HG03439 (cell line): ENCODE data around the gene TBC1D25.
"Not testable (repeated sequence)": the region's sequence is repeated elsewhere in the genome, so short reads cannot be mapped to it uniquely, and the experiment has no call there.

Experiments used
- ATAC-seq: cut with Tn5 transposase; IDR thresholded peaks from one replicate; pipeline ENCODE4 v1.9.1; 2021; ENCODE audit warnings: mild to moderate bottlenecking, moderate library complexity; ENCODE audit not compliant: unreplicated experiment

TBC1D25 gene

GRCh38 chrX:48514868-48515460 lies 24.6 kb upstream of the TBC1D25 start:
- ATAC-seq = no peak

- ATAC-seq = no peak
These were observed 23.7 kb upstream of the TBC1D25 start for GRCh38 chrX:48515842-48516241.

- ATAC-seq = no peak
These were observed 23.2 kb upstream of the TBC1D25 start for GRCh38 chrX:48516285-48516684.

GRCh38 chrX:48516987-48517386 lies 22.5 kb upstream of the TBC1D25 start:
- no peak for ATAC-seq

GRCh38 chrX:48519481-48519880 lies 20.0 kb upstream of the TBC1D25 start:
- ATAC-seq = not testable (repeated sequence)

GRCh38 chrX:48520455-48520854 lies 19.1 kb upstream of the TBC1D25 start:
- ATAC-seq = no peak

- no peak for ATAC-seq
These were observed 18.6 kb upstream of the TBC1D25 start for GRCh38 chrX:48520976-48521352.

GRCh38 chrX:48521353-48522243 lies 17.9 kb upstream of the TBC1D25 start, which contains the start of gene EBP:
EBP (plus strand) TSS chrX:48521808; CDS start chrX:48523772, 1,964 bp downstream.
- ATAC-seq = peak; percentile 97

GRCh38 chrX:48522291-48522690 lies 17.2 kb upstream of the TBC1D25 start:
- no peak for ATAC-seq

- no peak for ATAC-seq
These were observed 15.8 kb upstream of the TBC1D25 start for GRCh38 chrX:48523682-48524081.

- ATAC-seq = not testable (repeated sequence)
These were observed 13.7 kb upstream of the TBC1D25 start for GRCh38 chrX:48525853-48526252.

- ATAC-seq = no peak
These were observed 8.8 kb upstream of the TBC1D25 start for GRCh38 chrX:48530736-48531135.

GRCh38 chrX:48531358-48531959 lies 8.1 kb upstream of the TBC1D25 start:
- ATAC-seq = no peak

GRCh38 chrX:48532161-48532560 lies 7.4 kb upstream of the TBC1D25 start:
- no peak for ATAC-seq

- no peak for ATAC-seq
These were observed 6.3 kb upstream of the TBC1D25 start for GRCh38 chrX:48533165-48533564.

- ATAC-seq = no peak
These were observed 721 bp upstream of the TBC1D25 start for GRCh38 chrX:48538641-48539344.

- ATAC-seq = peak; percentile 27
These were observed 488 bp downstream of the TBC1D25 start for GRCh38 chrX:48540028-48540375.

GRCh38 chrX:48540480-48540879 lies 966 bp downstream of the TBC1D25 start:
- no peak for ATAC-seq

GRCh38 chrX:48541140-48541814 lies 1.8 kb downstream of the TBC1D25 start:
- no peak for ATAC-seq

GRCh38 chrX:48548871-48549270 lies 9.4 kb downstream of the TBC1D25 start:
- no peak for ATAC-seq
